GM23248 (cell line): ENCODE data around the gene POLR3C. TPM values are rescaled to one million over a fixed set of nuclear protein-coding genes. Genes with fewer than 3 reads are reported as not detected.
"Not testable (repeated sequence)": the region's sequence is repeated elsewhere in the genome, so short reads cannot be mapped to it uniquely, and the experiment has no call there.

Experiments
- DNase-seq: peaks from one replicate; pipeline ENCODE4 v3.0.0-alpha.2; 2015
- H2AFZ ChIP-seq: fragments of 200-600 bp; sonication (generic); 2 replicates; pipeline ENCODE4 v1.6.1; 2016; ENCODE audit warnings: antibody characterized with exemption
- H3F3A ChIP-seq: fragments of 200-600 bp; sonication (generic); 2 replicates; pipeline ENCODE4 v1.6.1; 2016; ENCODE audit warnings: mild to moderate bottlenecking, antibody characterized with exemption, mixed run types; ENCODE audit not compliant: insufficient read depth
- H3K27ac ChIP-seq: fragments of 200-600 bp; sonication (generic); 2 replicates; pipeline ENCODE4 v1.5.1; 2016; ENCODE audit warnings: mild to moderate bottlenecking
- H3K27me3 ChIP-seq: fragments of 200-600 bp; sonication (generic); replicated peaks from 2 replicates; pipeline ENCODE4 v1.6.1; 2016; ENCODE audit warnings: mild to moderate bottlenecking; ENCODE audit not compliant: insufficient read depth
- H3K36me3 ChIP-seq: fragments of 200-600 bp; sonication (generic); 2 replicates; pipeline ENCODE4 v1.6.1; 2016; ENCODE audit warnings: low read depth, mild to moderate bottlenecking
- H3K4me1 ChIP-seq: fragments of 200-600 bp; sonication (generic); 2 replicates; pipeline ENCODE4 v1.6.1; 2016; ENCODE audit warnings: mild to moderate bottlenecking; ENCODE audit not compliant: insufficient read depth
- H3K4me2 ChIP-seq: fragments of 200-600 bp; sonication (generic); one replicate; pipeline ENCODE4 v1.6.1; 2016; ENCODE audit warnings: mild to moderate bottlenecking; ENCODE audit not compliant: unreplicated experiment
- H3K4me3 ChIP-seq: fragments of 200-600 bp; sonication (generic); 2 replicates; pipeline ENCODE4 v1.5.1; 2016; ENCODE audit warnings: mild to moderate bottlenecking
- H3K79me2 ChIP-seq: fragments of 200-600 bp; sonication (generic); 2 replicates; pipeline ENCODE4 v1.6.1; 2016; ENCODE audit warnings: mild to moderate bottlenecking; ENCODE audit not compliant: insufficient read depth
- H3K9ac ChIP-seq: fragments of 200-600 bp; sonication (generic); 2 replicates; pipeline ENCODE4 v1.6.1; 2016; ENCODE audit warnings: mild to moderate bottlenecking
- H3K9me2 ChIP-seq: fragments of 200-600 bp; sonication (generic); 2 replicates; pipeline ENCODE4 v1.6.1; 2016; ENCODE audit warnings: mixed run types, mild to moderate bottlenecking, moderate library complexity; ENCODE audit not compliant: insufficient read depth
- H3K9me3 ChIP-seq: fragments of 200-600 bp; sonication (generic); one replicate; pipeline ENCODE4 v1.6.1; 2017; ENCODE audit warnings: low read depth
- H4K20me1 ChIP-seq: fragments of 200-600 bp; sonication (generic); 2 replicates; pipeline ENCODE4 v1.6.0; 2016; ENCODE audit not compliant: insufficient read depth
- EZH2 ChIP-seq: fragments of 200-600 bp; sonication (generic); IDR thresholded peaks from 2 replicates; pipeline ENCODE4 v1.6.1; 2018; ENCODE audit warnings: antibody characterized with exemption, mild to moderate bottlenecking; ENCODE audit not compliant: insufficient read depth, poor library complexity, severe bottlenecking
- EZH2phosphoT487 ChIP-seq: fragments of 200-600 bp; sonication (generic); IDR thresholded peaks from 2 replicates; pipeline ENCODE4 v1.6.1; 2018; ENCODE audit warnings: antibody characterized with exemption, moderate library complexity, mild to moderate bottlenecking, low read depth; ENCODE audit not compliant: insufficient read depth
- WGBS, 2 experiments: methylation state at CpG; one replicate each; pipeline ENCODE4 v1.1.6; 2015 to 2017; ENCODE audit warnings: low lambda C conversion rate in 2 of 2, low coverage in 1 of 2; ENCODE audit errors: missing lambda C conversion rate in 2 of 2; 5-methylcytosine and 5-hydroxymethylcytosine counted together
- in situ Hi-C: fragments of 300-500 bp; cut with MboI; formaldehyde crosslinking; loops from 2 replicates; pipeline ENCODE4 v1.15.0; 2020
- polyA plus RNA-seq: library from polyadenylated mRNA; unstranded; fragments of >200 nt; fragmentation: Nextera tagmentation; extraction: Ambion mirVana; gene quantifications from 2 replicates; pipeline ENCODE4 v1.2.1, GENCODE V29; 2016
- total RNA-seq: library from RNA; depleted of rRNA; stranded (reverse); fragments of >200 nt; shearing (Covaris generic); gene quantifications from 2 replicates; pipeline ENCODE4 v1.2.3, GENCODE V29; 2014

Gene POLR3C
- total and polyA plus RNA-seq, 2 experiments from 2014 or later = 39.0 to 42.2 TPM

- H3K9me2 ChIP-seq = no peaks in the 10 kb centered on the region
- peaks cover 97% of the 10 kb centered on the region for H3K79me2 ChIP-seq
- H3K4me3 ChIP-seq = no peak overlapping the region
- TF ChIP-seq EZH2phosphoT487 (no peak), EZH2 (no peak)
- peaks cover 15% of the 10 kb centered on the region; the same call in 1 of the 2 replicates for H3F3A ChIP-seq
- no peaks in the 10 kb centered on the region for H3K27me3 ChIP-seq
- in situ Hi-C loops = no loop called here
- no peak overlapping the region for H2AFZ ChIP-seq
- 99 to 100% methylated on average over 3 of the region's 3 CpGs for WGBS, 2 experiments
- no peak overlapping the region for H3K4me2 ChIP-seq
- H3K36me3 ChIP-seq = peaks cover 3% of the 10 kb centered on the region; the same call in 1 of the 2 replicates
- no peak for DNase-seq
- 0 out of 2 replicates have a peak, but pooled peaks cover 13% of the 10 kb centered on the region for H3K4me1 ChIP-seq
- no peaks in the 10 kb centered on the region for H4K20me1 ChIP-seq
- H3K27ac ChIP-seq = no peak overlapping the region
- H3K9ac ChIP-seq = no peak overlapping the region
- no peaks in the 10 kb centered on the region for H3K9me3 ChIP-seq
These were observed 35.4 kb upstream of the POLR3C start for GRCh38 chr1:145788580-145788979.

DNA sequence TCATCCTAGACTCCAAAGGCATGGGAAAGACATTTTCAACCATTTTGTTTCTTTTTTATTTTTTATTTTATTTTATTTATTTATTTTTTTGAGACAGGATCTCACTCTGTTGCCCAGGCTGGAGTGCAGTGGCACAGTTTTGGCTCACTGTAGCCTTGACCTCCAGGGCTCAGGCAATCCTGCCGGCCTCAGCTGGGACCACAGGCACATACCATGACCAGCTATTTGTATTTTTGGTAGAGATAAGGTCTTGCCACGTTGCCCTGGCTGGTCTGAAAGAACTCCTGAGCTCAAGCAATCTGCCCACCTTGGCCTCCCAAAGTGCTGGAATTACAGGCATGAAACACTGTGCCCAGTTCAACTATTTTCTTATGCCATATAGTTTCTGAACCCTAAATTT is 32.1 kb upstream of the POLR3C start:
- 73 to 75% methylated on average over 2 of the region's 2 CpGs for WGBS, 2 experiments
- H3F3A ChIP-seq, in situ Hi-C loops, H3K36me3 ChIP-seq, H3K27ac ChIP-seq, H3K9ac ChIP-seq, H3K4me2 ChIP-seq, H3K4me1 ChIP-seq, H3K4me3 ChIP-seq, H4K20me1 ChIP-seq, H3K9me2 ChIP-seq, H3K9me3 ChIP-seq, H3K27me3 ChIP-seq, H2AFZ ChIP-seq, DNase-seq: not testable (repeated sequence)
- H3K79me2 ChIP-seq = peaks cover 99% of the 10 kb centered on the region

- peaks cover 5% of the 10 kb centered on the region; the same call in 1 of the 2 replicates for H3K36me3 ChIP-seq
- no peak overlapping the region for H3K9ac ChIP-seq
- no peaks in the 10 kb centered on the region for H4K20me1 ChIP-seq
- 88 to 97% methylated on average over 1 of the region's 1 CpG for WGBS, 2 experiments
- no peaks in the 10 kb centered on the region for H3F3A ChIP-seq
- in situ Hi-C loops = no loop called here
- H3K79me2 ChIP-seq = peaks cover 99% of the 10 kb centered on the region
- no peaks in the 10 kb centered on the region for H3K4me1 ChIP-seq
- no peaks in the 10 kb centered on the region for H3K9me2 ChIP-seq
- no peak for DNase-seq
- no peak overlapping the region for H3K27ac ChIP-seq
- H3K4me3 ChIP-seq = no peak overlapping the region
- H2AFZ ChIP-seq = no peak overlapping the region
- H3K9me3 ChIP-seq = no peaks in the 10 kb centered on the region
- H3K27me3 ChIP-seq = no peaks in the 10 kb centered on the region
- TF ChIP-seq EZH2 = no peak
- TF ChIP-seq EZH2phosphoT487 = no peak
- H3K4me2 ChIP-seq = no peak overlapping the region
These were observed 31.5 kb upstream of the POLR3C start for GRCh38 chr1:145792484-145792883.

GRCh38 chr1:145795257-145795881 is 28.6 kb upstream of the POLR3C start:
- H3K9ac ChIP-seq = no peak overlapping the region
- H3K9me3 ChIP-seq = no peaks in the 10 kb centered on the region
- no peak overlapping the region for H3K4me2 ChIP-seq
- H3K4me3 ChIP-seq = no peak overlapping the region
- no peaks in the 10 kb centered on the region for H3K27me3 ChIP-seq
- TF ChIP-seq EZH2phosphoT487 (no peak), EZH2 (no peak)
- peaks cover 100% of the 10 kb centered on the region for H3K79me2 ChIP-seq
- H3K9me2 ChIP-seq = no peaks in the 10 kb centered on the region
- no peaks in the 10 kb centered on the region for H4K20me1 ChIP-seq
- H3K4me1 ChIP-seq = peaks cover under 1% of the 10 kb centered on the region; the same call in 1 of the 2 replicates
- 0 out of 2 replicates have a peak, but pooled peaks cover 2% of the 10 kb centered on the region for H3K36me3 ChIP-seq
- WGBS, 2 experiments = 96 to 98% methylated on average over 10 of the region's 10 CpGs
- no peaks in the 10 kb centered on the region; the same call in 1 of the 2 replicates for H3F3A ChIP-seq
- no peak for DNase-seq
- no peak overlapping the region for H2AFZ ChIP-seq
- in situ Hi-C loops = no loop called here
- no peak overlapping the region for H3K27ac ChIP-seq

DNA sequence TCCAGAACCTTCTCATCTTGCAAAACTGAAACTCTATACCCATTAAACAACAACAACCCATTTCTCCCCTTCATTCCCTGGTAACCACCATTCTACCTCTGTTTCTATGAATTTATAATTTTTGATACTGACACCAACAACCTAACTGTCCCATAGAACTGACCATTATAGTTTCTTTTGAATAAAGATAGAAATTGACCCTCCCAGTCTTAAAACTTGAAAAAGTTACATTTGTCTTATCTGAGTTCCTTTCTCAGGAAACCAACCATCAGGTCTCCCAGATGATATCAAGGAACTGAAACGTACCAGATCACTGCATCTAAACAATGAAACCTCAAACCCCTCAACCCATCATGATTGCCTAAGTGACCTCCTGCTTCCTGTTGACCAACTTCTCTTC is 27.2 kb upstream of the POLR3C start:
- H3K4me2 ChIP-seq = no peak overlapping the region
- no peak for TF ChIP-seq EZH2phosphoT487
- no peak for TF ChIP-seq EZH2
- in situ Hi-C loops = no loop called here
- WGBS, 2 experiments = 37 to 53% methylated on average over 1 of the region's 1 CpG
- H3K9me3 ChIP-seq = no peaks in the 10 kb centered on the region
- no peaks in the 10 kb centered on the region for H3K27me3 ChIP-seq
- H3K27ac ChIP-seq = no peak overlapping the region
- no peak overlapping the region for H3K9ac ChIP-seq
- H3F3A ChIP-seq = no peaks in the 10 kb centered on the region; the same call in 1 of the 2 replicates
- DNase-seq = no peak
- H3K4me3 ChIP-seq = no peak overlapping the region
- H3K79me2 ChIP-seq = peaks cover 100% of the 10 kb centered on the region
- no peak overlapping the region for H2AFZ ChIP-seq
- H3K36me3 ChIP-seq = 0 out of 2 replicates have a peak, but pooled peaks cover 2% of the 10 kb centered on the region
- H3K9me2 ChIP-seq = no peaks in the 10 kb centered on the region
- peaks cover 14% of the 10 kb centered on the region for H3K4me1 ChIP-seq
- H4K20me1 ChIP-seq = no peaks in the 10 kb centered on the region
